Measurements from ENCODE around the gene CBS. TPM values are rescaled to one million over a fixed set of nuclear protein-coding genes. Genes with fewer than 3 reads are reported as not detected.
"Not testable (repeated sequence)": the region's sequence is repeated elsewhere in the genome, so short reads cannot be mapped to it uniquely, and the experiment has no call there.

Gene CBS
- total RNA-seq, 4 donors from 2014 or later, result 13.5 to 33.9 (median 23.4) TPM

DNA sequence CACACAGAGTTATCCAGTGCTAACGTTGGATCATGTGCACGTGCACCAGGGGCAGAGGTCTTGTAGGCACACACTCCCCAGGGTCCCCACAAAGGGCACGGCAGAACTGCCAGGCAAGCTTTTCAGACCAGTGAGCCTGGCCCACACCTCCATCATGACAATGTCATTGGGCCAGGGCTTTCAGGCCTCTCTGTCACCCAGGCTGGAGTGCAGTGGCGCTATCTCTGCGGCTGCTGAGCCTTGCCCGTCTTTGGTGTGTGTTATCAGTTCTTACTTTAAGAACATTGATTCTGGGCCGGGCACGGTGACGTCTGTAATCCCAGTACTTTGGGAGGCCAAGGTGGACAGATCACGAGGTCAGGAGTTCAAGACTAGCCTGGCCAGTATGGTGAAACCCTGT is 57.1 kb downstream of the CBS start:
- ATAC-seq (ENCODE audit: low FRiP score) (no peak), DNase-seq (ENCODE audit: low spot score) (no peak)
- TF ChIP-seq, protein P1, sequence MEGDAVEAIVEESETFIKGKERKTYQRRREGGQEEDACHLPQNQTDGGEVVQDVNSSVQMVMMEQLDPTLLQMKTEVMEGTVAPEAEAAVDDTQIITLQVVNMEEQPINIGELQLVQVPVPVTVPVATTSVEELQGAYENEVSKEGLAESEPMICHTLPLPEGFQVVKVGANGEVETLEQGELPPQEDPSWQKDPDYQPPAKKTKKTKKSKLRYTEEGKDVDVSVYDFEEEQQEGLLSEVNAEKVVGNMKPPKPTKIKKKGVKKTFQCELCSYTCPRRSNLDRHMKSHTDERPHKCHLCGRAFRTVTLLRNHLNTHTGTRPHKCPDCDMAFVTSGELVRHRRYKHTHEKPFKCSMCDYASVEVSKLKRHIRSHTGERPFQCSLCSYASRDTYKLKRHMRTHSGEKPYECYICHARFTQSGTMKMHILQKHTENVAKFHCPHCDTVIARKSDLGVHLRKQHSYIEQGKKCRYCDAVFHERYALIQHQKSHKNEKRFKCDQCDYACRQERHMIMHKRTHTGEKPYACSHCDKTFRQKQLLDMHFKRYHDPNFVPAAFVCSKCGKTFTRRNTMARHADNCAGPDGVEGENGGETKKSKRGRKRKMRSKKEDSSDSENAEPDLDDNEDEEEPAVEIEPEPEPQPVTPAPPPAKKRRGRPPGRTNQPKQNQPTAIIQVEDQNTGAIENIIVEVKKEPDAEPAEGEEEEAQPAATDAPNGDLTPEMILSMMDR (IDR thresholded peaks at IDR 0.05), result no peak

DNA sequence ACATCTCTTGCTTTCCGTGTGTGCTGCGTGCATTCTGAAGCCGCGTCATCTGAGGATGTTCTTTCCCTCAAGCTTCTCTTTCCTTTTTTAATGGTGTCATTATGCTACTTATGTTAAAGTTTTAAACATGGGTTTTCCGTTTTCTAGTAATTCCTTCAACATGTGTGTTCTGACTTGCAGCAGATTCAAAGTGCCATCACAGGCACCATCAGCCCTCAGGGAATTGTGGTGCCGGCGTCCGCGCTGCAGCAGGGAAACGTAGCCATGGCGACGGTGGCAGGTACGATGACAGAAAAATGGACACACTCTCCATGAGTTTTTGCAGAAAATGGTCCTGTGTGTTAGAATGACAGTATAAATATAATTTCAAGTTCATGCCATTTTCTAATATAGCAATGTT is 58.9 kb downstream of the CBS start:
- no peak for DNase-seq (ENCODE audit: low spot score)
- TF ChIP-seq, protein P1 (IDR thresholded peaks at IDR 0.05), result no peak
- ATAC-seq (ENCODE audit: low FRiP score), result no peak

GRCh38 chr21:43015906-43016540 is 59.6 kb downstream of the CBS start:
- DNase-seq (ENCODE audit: low spot score) (no peak), ATAC-seq (ENCODE audit: low FRiP score) (no peak)
- TF ChIP-seq, protein P1 (IDR thresholded peaks at IDR 0.05), result no peak

DNA sequence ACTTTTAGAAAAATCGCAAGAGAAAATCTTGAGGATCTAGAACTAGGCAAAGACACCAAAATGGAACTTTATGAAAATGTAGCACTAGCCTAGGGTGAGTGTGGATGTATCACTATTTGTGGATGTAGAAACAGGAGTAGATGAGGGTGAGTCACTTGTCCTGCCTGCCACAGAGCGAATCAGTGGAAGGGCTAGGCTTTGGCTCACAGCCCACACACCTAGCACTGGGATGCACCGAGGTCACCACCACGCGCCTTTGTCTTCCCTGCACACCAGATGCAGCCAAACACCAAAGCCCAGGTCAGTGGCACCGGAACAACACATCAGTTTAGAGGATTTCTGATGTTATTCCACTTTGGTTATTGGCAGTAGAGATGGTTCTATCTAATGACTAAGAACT is 63.0 kb downstream of the CBS start:
- TF ChIP-seq, protein P1 (IDR thresholded peaks at IDR 0.05), result no peak
- DNase-seq (ENCODE audit: low spot score) (no peak), ATAC-seq (ENCODE audit: low FRiP score) (no peak)

DNA sequence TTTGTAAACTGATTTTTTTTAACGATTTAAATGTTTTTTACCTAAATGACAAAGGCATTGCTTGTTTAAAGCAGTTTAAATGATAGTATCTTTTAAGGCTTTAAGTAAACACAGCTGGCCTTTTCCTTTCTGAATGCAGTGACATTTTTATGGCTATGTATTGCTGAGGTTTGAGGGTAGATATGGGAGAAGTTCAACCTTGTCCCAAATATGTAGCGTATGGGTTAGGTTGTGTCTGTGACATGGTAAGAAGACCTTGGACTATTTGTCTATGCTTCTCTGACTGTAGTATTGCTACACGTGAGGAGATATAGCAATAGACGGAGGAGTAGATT is 68.8 kb downstream of the CBS start:
- ATAC-seq (ENCODE audit: low FRiP score), result no peak
- no peak for DNase-seq (ENCODE audit: low spot score)

GRCh38 chr21:43006051-43006873 is 69.4 kb downstream of the CBS start:
- not testable (repeated sequence) for ATAC-seq (ENCODE audit: low FRiP score)

More for the DNA sequence above, 68.8 kb downstream of the CBS start:
- TF ChIP-seq, protein P1 (IDR thresholded peaks at IDR 0.05), result no peak

GRCh38 chr21:43005635-43006034 is 70.0 kb downstream of the CBS start:
- no peak for ATAC-seq (ENCODE audit: low FRiP score)

More at GRCh38 chr21:43006051-43006873, 69.4 kb downstream of the CBS start:
- DNase-seq (ENCODE audit: low spot score), result not testable (repeated sequence)

More at GRCh38 chr21:43005635-43006034, 70.0 kb downstream of the CBS start:
- DNase-seq (ENCODE audit: low spot score), result no peak
- TF ChIP-seq, protein P1 (IDR thresholded peaks at IDR 0.05), result no peak
